ENCODE measurements around the gene ST3GAL2. TPM values are rescaled to one million over a fixed set of nuclear protein-coding genes. Genes with fewer than 3 reads are reported as not detected.

Gene ST3GAL2
- total and polyA plus RNA-seq, 2 of the 4 experiments (the other 2 are of a cell fraction) = 17.4 to 17.7 TPM

- Histone ChIP-seq H3K56ac (ENCODE audit: extremely low read depth, insufficient read depth, low read length) (no peak overlapping the region), H3K14ac (replicated peaks; ENCODE audit: low read depth, low read length) (no peak overlapping the region), H2BK15ac (ENCODE audit: low read depth, low read length) (no peak overlapping the region), H3K4ac (ENCODE audit: low read depth, low read length) (no peak overlapping the region), H4K91ac (ENCODE audit: insufficient read depth, low read depth, low read length) (no peak overlapping the region), H3K79me1 (ENCODE audit: low read depth in 1 of 2, low read length in 2 of 2) (peaks cover 20 to 73% of the 10 kb centered on the region in 2 experiments), H2AK9ac (replicated peaks; ENCODE audit: low read depth, low read length, poor library complexity) (no peak overlapping the region), H3K27ac (ENCODE audit: insufficient read depth, low read length) (no peak overlapping the region), H3K4me3 (ENCODE audit: insufficient read depth, low read depth, low read length) (no peak overlapping the region), H3K4me1 (ENCODE audit: control insufficient read depth, insufficient read depth, low read length) (peaks cover 6% of the 10 kb centered on the region), H2BK5ac (ENCODE audit: low read depth, low read length, poor library complexity, severe bottlenecking) (no peak overlapping the region), H2BK120ac (ENCODE audit: low read depth, low read length) (no peak overlapping the region), H3K9me1 (ENCODE audit: insufficient read depth, low read length) (peaks cover 19% of the 10 kb centered on the region), H2AK5ac (ENCODE audit: low read depth, low read length) (no peak overlapping the region), H3K18ac (ENCODE audit: low read depth, low read length) (no peak overlapping the region), H3K9me3 (ENCODE audit: control insufficient read depth, insufficient read depth, low read length) (no peaks in the 10 kb centered on the region), H4K20me1 (ENCODE audit: insufficient read depth, low read length) (peaks cover 17% of the 10 kb centered on the region), H3K27me3 (ENCODE audit: control insufficient read depth, insufficient read depth, low read length) (no peaks in the 10 kb centered on the region), H4K5ac (ENCODE audit: low read depth, low read length) (no peak overlapping the region), H4K8ac (ENCODE audit: low read depth in 2 of 2, low read length in 2 of 2) (no peak overlapping the region), H2AFZ (replicated peaks; ENCODE audit: low read length, poor library complexity) (no peak overlapping the region), H3K36me3 (ENCODE audit: control insufficient read depth, insufficient read depth, low read length) (peaks cover 14% of the 10 kb centered on the region), H3K9ac (ENCODE audit: low read depth, low read length) (no peak overlapping the region), H3K23ac (ENCODE audit: low read depth, low read length) (no peak overlapping the region), H3K4me2 (ENCODE audit: low read depth, low read length) (no peak overlapping the region), H2BK20ac (ENCODE audit: low read depth, low read length) (no peak overlapping the region)
- TF ChIP-seq CEBPB (IDR thresholded peaks at IDR 0.05; ENCODE audit: low read depth, low read length) (peak; percentile 98), USF2 (IDR thresholded peaks at IDR 0.05; ENCODE audit: low read depth, low read length) (no peak), CHD1 (IDR thresholded peaks at IDR 0.05; ENCODE audit: low read depth, low read length) (no peak)
- dilution Hi-C loops (cut with HindIII; ENCODE audit: low sequenced_read_pairs, unreplicated experiment) = no loop called here
- POLR2A ChIA-PET (ENCODE audit: unreplicated experiment) = interaction anchor here (0.6 kb wide), 1 partner anchor 51 kb away, joined by 8 read pairs; the partner anchor contains the start of gene FCSK
- DNase-seq = peak; percentile 63
- CTCF ChIA-PET = no interaction called here
- ATAC-seq (ENCODE audit: low read depth) = peak; percentile 24; the same call in 1 of the 2 replicates
- intact Hi-C loops (cut with micrococcal nuclease) = no loop called here
- no TSS peak for BruUV-seq (replicated peaks)
- in situ Hi-C loops (cut with MboI; ENCODE audit: low sequenced_read_pairs) = no loop called here
- WGBS, 2 experiments (ENCODE audit: extremely low coverage in 2 of 2, insufficient read length in 1 of 2) = 93% methylated on average over 2 of the region's 11 CpGs; no CpG with 5 or more reads in 1 of the 2 experiments
Measured at GRCh38 chr16:70402916-70403659, 35.8 kb downstream of the ST3GAL2 start.

Data from IMR-90 (cell line).